ENCODE measurements around the gene FGF11. TPM values are rescaled to one million over a fixed set of nuclear protein-coding genes. Genes with fewer than 3 reads are reported as not detected.

Gene FGF11
- total and polyA plus RNA-seq, 4 donors, result 0.47 to 3.5 (median 0.66) TPM

DNA sequence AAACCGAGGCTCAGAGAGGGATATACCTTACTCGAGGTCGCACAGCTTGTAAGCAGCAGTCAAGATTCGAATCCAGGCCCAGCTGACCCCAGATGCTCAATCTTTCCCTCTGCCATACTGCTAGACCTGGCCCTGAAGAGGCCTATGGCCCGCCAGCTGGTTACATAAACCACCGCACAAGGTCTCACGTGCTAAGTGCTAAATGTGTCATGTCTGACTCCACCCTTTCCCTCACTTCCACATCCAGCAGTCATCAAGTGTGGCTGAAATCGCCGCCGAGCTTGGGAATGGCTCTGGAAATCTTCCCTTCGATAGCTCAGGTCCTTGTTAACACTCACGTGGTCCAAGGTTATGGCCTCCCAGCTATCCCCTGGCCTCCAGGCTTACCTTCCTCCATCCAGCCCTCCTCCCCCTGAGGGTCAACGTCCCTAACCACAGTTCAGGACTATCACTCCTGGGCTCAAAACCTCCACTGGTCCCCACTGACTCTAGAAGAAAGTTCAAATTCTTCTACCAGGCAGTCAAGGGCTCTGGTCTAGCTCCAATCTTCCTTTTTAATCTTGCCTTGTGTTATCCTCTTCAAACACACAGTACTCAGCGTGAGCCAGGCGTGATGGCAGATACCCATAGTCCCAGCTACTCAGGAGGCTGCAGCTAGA is 36.6 kb downstream of the FGF11 start:
- TF ChIP-seq, protein P1, sequence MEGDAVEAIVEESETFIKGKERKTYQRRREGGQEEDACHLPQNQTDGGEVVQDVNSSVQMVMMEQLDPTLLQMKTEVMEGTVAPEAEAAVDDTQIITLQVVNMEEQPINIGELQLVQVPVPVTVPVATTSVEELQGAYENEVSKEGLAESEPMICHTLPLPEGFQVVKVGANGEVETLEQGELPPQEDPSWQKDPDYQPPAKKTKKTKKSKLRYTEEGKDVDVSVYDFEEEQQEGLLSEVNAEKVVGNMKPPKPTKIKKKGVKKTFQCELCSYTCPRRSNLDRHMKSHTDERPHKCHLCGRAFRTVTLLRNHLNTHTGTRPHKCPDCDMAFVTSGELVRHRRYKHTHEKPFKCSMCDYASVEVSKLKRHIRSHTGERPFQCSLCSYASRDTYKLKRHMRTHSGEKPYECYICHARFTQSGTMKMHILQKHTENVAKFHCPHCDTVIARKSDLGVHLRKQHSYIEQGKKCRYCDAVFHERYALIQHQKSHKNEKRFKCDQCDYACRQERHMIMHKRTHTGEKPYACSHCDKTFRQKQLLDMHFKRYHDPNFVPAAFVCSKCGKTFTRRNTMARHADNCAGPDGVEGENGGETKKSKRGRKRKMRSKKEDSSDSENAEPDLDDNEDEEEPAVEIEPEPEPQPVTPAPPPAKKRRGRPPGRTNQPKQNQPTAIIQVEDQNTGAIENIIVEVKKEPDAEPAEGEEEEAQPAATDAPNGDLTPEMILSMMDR (IDR thresholded peaks at IDR 0.05; ENCODE audit: control extremely low read depth, extremely low read depth), result no peak
- Histone ChIP-seq H3K27ac (ENCODE audit: low read depth in 1 of 2, low read length in 1 of 2) (peak overlapping the region; percentile 84 to 99), H3K4me1 (ENCODE audit: control insufficient read depth in 5 of 5, insufficient read depth in 5 of 5, low read length in 5 of 5) (peaks cover 10 to 35% (median 31%) of the 10 kb centered on the region in 5 donors)

DNA sequence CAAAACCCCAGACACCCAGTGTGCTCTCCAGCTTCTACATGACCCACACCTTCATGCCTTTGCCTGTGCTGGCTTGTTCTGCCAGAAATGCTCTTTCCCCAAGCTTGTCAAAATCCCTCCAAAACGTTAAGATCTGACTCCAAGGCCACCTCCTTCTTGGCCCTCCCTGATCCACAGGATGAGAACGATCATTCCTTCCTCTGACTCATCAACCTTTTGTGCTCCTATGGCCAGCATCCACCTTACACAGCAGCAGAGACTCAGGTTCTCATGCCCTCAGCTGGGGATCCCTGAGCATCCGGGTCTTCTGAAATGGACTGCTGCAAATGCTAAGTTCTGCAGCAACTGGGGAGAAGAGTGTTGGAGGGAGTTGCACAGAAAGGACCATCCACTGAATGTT is 37.2 kb downstream of the FGF11 start:
- no peak overlapping the region for H3K9ac ChIP-seq (ENCODE audit: insufficient read depth in 1 of 2, low read length in 2 of 2)
- WGBS, 2 donors, result 33 to 44% methylated on average over 3 of the region's 3 CpGs
- H3K36me3 ChIP-seq (ENCODE audit: control insufficient read depth in 4 of 4, insufficient read depth in 4 of 4, low read length in 4 of 4), result peaks cover 0 to 3% (median 0%) of the 10 kb centered on the region in 4 donors
- TF ChIP-seq, protein P1 (IDR thresholded peaks at IDR 0.05; ENCODE audit: control extremely low read depth, extremely low read depth), result no peak
- H3K27me3 ChIP-seq (ENCODE audit: control insufficient read depth in 3 of 3, insufficient read depth in 3 of 3, low read length in 2 of 3), result no peaks in the 10 kb centered on the region
- peaks cover 10 to 38% (median 31%) of the 10 kb centered on the region in 5 donors for H3K4me1 ChIP-seq (ENCODE audit: control insufficient read depth in 5 of 5, insufficient read depth in 5 of 5, low read length in 5 of 5)
- DNase-seq (no peak), ATAC-seq (ENCODE audit: insufficient read depth, low FRiP score) (no peak)
- H3K4me3 ChIP-seq, result no peak overlapping the region
- peak overlapping the region; percentile 84 to 99 for H3K27ac ChIP-seq (ENCODE audit: low read depth in 1 of 2, low read length in 1 of 2)
- H3K9me3 ChIP-seq (ENCODE audit: control insufficient read depth in 4 of 4, insufficient read depth in 3 of 4, low read length in 3 of 4), result no peaks in the 10 kb centered on the region

More for the DNA sequence above, 36.6 kb downstream of the FGF11 start:
- peaks cover 0 to 3% (median 0%) of the 10 kb centered on the region in 4 donors for H3K36me3 ChIP-seq (ENCODE audit: control insufficient read depth in 4 of 4, insufficient read depth in 4 of 4, low read length in 4 of 4)
- H3K4me3 ChIP-seq, result no peak overlapping the region
- no peaks in the 10 kb centered on the region for H3K27me3 ChIP-seq (ENCODE audit: control insufficient read depth in 3 of 3, insufficient read depth in 3 of 3, low read length in 2 of 3)
- H3K9me3 ChIP-seq (ENCODE audit: control insufficient read depth in 4 of 4, insufficient read depth in 3 of 4, low read length in 3 of 4), result no peaks in the 10 kb centered on the region
- WGBS, 2 donors, result 53 to 61% methylated on average over 15 of the region's 15 CpGs
- H3K9ac ChIP-seq (ENCODE audit: insufficient read depth in 1 of 2, low read length in 2 of 2), result peak overlapping the region in 1 of 2 donors; percentile 3
- ATAC-seq (ENCODE audit: insufficient read depth, low FRiP score) (no peak), DNase-seq (peak in 1 of 3 donors; percentile 32)

DNA sequence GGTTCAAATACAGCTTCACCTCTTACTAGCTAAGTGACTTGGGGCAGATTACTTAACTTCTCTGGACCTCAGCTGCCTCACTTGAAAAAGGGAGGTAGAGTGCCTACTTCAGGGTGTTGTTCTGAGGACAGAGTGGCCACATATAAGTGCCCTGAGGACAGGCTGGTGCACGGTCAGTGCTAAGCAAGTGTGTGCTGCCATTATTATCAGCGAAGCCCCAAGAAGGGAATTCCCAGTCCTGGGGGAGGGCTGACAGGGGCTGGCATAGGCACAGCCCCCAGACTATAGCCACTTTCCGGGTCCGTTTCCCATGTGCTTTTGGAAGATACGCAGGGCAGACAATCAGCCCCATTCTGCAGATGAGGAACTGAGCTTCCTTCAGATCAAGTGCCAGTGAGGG is 37.6 kb downstream of the FGF11 start:
- no peak overlapping the region for H3K9ac ChIP-seq (ENCODE audit: insufficient read depth in 1 of 2, low read length in 2 of 2)
- peaks cover 0 to 3% (median 0%) of the 10 kb centered on the region in 4 donors for H3K36me3 ChIP-seq (ENCODE audit: control insufficient read depth in 4 of 4, insufficient read depth in 4 of 4, low read length in 4 of 4)
- 65 to 83% methylated on average over 5 of the region's 5 CpGs for WGBS, 2 donors
- TF ChIP-seq, protein P1 (IDR thresholded peaks at IDR 0.05; ENCODE audit: control extremely low read depth, extremely low read depth), result no peak
- peaks cover 10 to 39% (median 31%) of the 10 kb centered on the region in 5 donors for H3K4me1 ChIP-seq (ENCODE audit: control insufficient read depth in 5 of 5, insufficient read depth in 5 of 5, low read length in 5 of 5)
- H3K27ac ChIP-seq (ENCODE audit: low read depth in 1 of 2, low read length in 1 of 2), result peak overlapping the region; percentile 49 to 99
- DNase-seq, result no peak
- H3K27me3 ChIP-seq (ENCODE audit: control insufficient read depth in 3 of 3, insufficient read depth in 3 of 3, low read length in 2 of 3), result no peaks in the 10 kb centered on the region
- no peak for ATAC-seq (ENCODE audit: insufficient read depth, low FRiP score)
- no peak overlapping the region for H3K4me3 ChIP-seq
- no peaks in the 10 kb centered on the region for H3K9me3 ChIP-seq (ENCODE audit: control insufficient read depth in 4 of 4, insufficient read depth in 3 of 4, low read length in 3 of 4)

Measured in lung (tissue), 12 donors.